Neuronal stem cell (in vitro differentiated cells): ENCODE data around the gene SMAD7.
A peak's percentile ranks its signal among the peaks of the same experiment; 100 is the strongest.

ENCODE experiments used
- DNase-seq: peaks from one replicate; pipeline ENCODE4 v3.0.0-alpha.2; 2013; ENCODE audit warnings: low spot score
- H2AFZ ChIP-seq: one replicate; pipeline ENCODE4 v1.6.1; 2013; ENCODE audit warnings: mild to moderate bottlenecking, low read length, inconsistent platforms
- H2AK5ac ChIP-seq: 2 replicates; pipeline ENCODE4 v1.6.1; 2013; ENCODE audit warnings: low read depth, mild to moderate bottlenecking, inconsistent platforms, low read length, moderate library complexity, mixed read lengths
- H2BK120ac ChIP-seq: 2 replicates; pipeline ENCODE4 v1.6.1; 2013; ENCODE audit warnings: low read depth, mild to moderate bottlenecking, inconsistent platforms, low read length, moderate library complexity, mixed read lengths
- H2BK12ac ChIP-seq: one replicate; pipeline ENCODE4 v1.6.1; 2013; ENCODE audit warnings: low read length, inconsistent platforms
- H2BK15ac ChIP-seq: 2 replicates; pipeline ENCODE4 v1.6.1; 2013; ENCODE audit warnings: mild to moderate bottlenecking, low read length, inconsistent platforms, mixed read lengths
- H2BK5ac ChIP-seq: one replicate; pipeline ENCODE4 v1.6.1; 2013; ENCODE audit warnings: inconsistent platforms, mild to moderate bottlenecking, low read length, moderate library complexity
- H3K14ac ChIP-seq: one replicate; pipeline ENCODE4 v1.6.1; 2013; ENCODE audit warnings: low read length, inconsistent platforms
- H3K18ac ChIP-seq: 2 replicates; pipeline ENCODE4 v1.6.1; 2013; ENCODE audit warnings: low read length, inconsistent platforms
- H3K23ac ChIP-seq: 2 replicates; pipeline ENCODE4 v1.6.1; 2013; ENCODE audit warnings: low read depth, mild to moderate bottlenecking, mixed read lengths, low read length, inconsistent platforms; ENCODE audit not compliant: poor library complexity
- H3K27ac ChIP-seq: replicated peaks from 3 replicates; pipeline ENCODE4 v1.5.1; 2013; ENCODE audit warnings: low read length, inconsistent platforms
- H3K27me3 ChIP-seq, 3 experiments: 2 replicates each; pipeline ENCODE4 v1.6.1; 2013; ENCODE audit warnings: low read length in 3 of 3, mild to moderate bottlenecking in 2 of 3, inconsistent platforms in 1 of 3, low read depth in 1 of 3, mixed read lengths in 1 of 3, moderate library complexity in 1 of 3; ENCODE audit not compliant: control insufficient read depth in 3 of 3, insufficient read depth in 3 of 3
- H3K36me3 ChIP-seq, 2 donors: replicated peaks in 1 of 2; 2 replicates each; pipeline ENCODE4 v1.6.1; 2013; ENCODE audit warnings: low read length in 2 of 2; ENCODE audit not compliant: control insufficient read depth in 2 of 2, insufficient read depth in 2 of 2
- H3K4ac ChIP-seq: 2 replicates; pipeline ENCODE4 v1.6.1; 2013; ENCODE audit warnings: inconsistent platforms, mild to moderate bottlenecking, low read length, moderate library complexity
- H3K4me1 ChIP-seq, 2 donors: 1 replicate in 1 of 2; 2 replicates in 1 of 2; pipeline ENCODE4 v1.6.1; 2013; ENCODE audit warnings: low read length in 2 of 2, low read depth in 1 of 2; ENCODE audit not compliant: control insufficient read depth in 2 of 2, insufficient read depth in 1 of 2
- H3K4me2 ChIP-seq: one replicate; pipeline ENCODE4 v1.6.1; 2013; ENCODE audit warnings: mild to moderate bottlenecking, low read length, inconsistent platforms; ENCODE audit not compliant: insufficient read depth, poor library complexity, severe bottlenecking
- H3K4me3 ChIP-seq, 2 donors: 2 replicates each; pipeline ENCODE4 v1.5.1; 2013; ENCODE audit warnings: low read length in 2 of 2, mild to moderate bottlenecking in 2 of 2, inconsistent platforms in 1 of 2, moderate library complexity in 1 of 2
- H3K79me1 ChIP-seq: one replicate; pipeline ENCODE4 v1.6.1; 2013; ENCODE audit warnings: low read depth, mild to moderate bottlenecking, inconsistent platforms, low read length, moderate library complexity
- H3K9ac ChIP-seq: one replicate; pipeline ENCODE4 v1.6.1; 2013; ENCODE audit warnings: mild to moderate bottlenecking, low read depth, low read length, inconsistent platforms; ENCODE audit not compliant: poor library complexity
- H3K9me3 ChIP-seq, 2 donors: replicated peaks in 1 of 2; 2 replicates each; pipeline versions ENCODE3 to v1.6.1; 2013; ENCODE audit warnings: low read length in 2 of 2, mild to moderate bottlenecking in 2 of 2, inconsistent platforms in 1 of 2, low read depth in 1 of 2, mixed read lengths in 1 of 2, moderate library complexity in 1 of 2; ENCODE audit not compliant: control insufficient read depth in 2 of 2, insufficient read depth in 1 of 2
- H4K8ac ChIP-seq: one replicate; pipeline ENCODE4 v1.6.1; 2013; ENCODE audit warnings: low read depth, mild to moderate bottlenecking, inconsistent platforms, low read length, moderate library complexity
- H4K91ac ChIP-seq: one replicate; pipeline ENCODE4 v1.6.1; 2013; ENCODE audit warnings: low read length, low read depth, mild to moderate bottlenecking, inconsistent platforms; ENCODE audit not compliant: poor library complexity
- WGBS, 2 donors: extraction: QIAGEN DNeasy Blood & Tissue Kit; methylation state at CpG; one replicate each; pipeline ENCODE4 v1.1.7; 2013; ENCODE audit warnings: missing lambda C conversion rate in 2 of 2, mixed read lengths in 1 of 2; ENCODE audit not compliant: insufficient read length in 2 of 2, insufficient replicate concordance in 1 of 2; ENCODE audit errors: extremely low coverage in 2 of 2; 5-methylcytosine and 5-hydroxymethylcytosine counted together

Gene SMAD7

GRCh38 chr18:48918660-48919456, 31.9 kb downstream of the SMAD7 start:
- Histone ChIP-seq H2BK12ac (no peak overlapping the region), H3K18ac (no peak overlapping the region), H3K79me1 (no peaks in the 10 kb centered on the region), H3K27ac (no peak overlapping the region), H2AFZ (no peak overlapping the region), H2AK5ac (no peak overlapping the region), H2BK120ac (no peak overlapping the region), H3K4me1 (peaks cover 8 to 11% of the 10 kb centered on the region in 2 donors), H3K14ac (no peak overlapping the region), H4K8ac (no peak overlapping the region), H2BK5ac (no peak overlapping the region), H3K4me2 (no peak overlapping the region), H3K4ac (no peak overlapping the region), H3K27me3 (no peaks in the 10 kb centered on the region), H4K91ac (no peak overlapping the region), H3K23ac (no peak overlapping the region), H3K4me3 (no peak overlapping the region), H2BK15ac (no peak overlapping the region), H3K9me3 (no peaks in the 10 kb centered on the region), H3K9ac (no peak overlapping the region), H3K36me3 (peaks cover 0 to 11% of the 10 kb centered on the region in 2 donors)
- no CpG with 5 or more reads among the region's 9 CpGs for WGBS, 2 donors
- DNase-seq = no peak

DNA sequence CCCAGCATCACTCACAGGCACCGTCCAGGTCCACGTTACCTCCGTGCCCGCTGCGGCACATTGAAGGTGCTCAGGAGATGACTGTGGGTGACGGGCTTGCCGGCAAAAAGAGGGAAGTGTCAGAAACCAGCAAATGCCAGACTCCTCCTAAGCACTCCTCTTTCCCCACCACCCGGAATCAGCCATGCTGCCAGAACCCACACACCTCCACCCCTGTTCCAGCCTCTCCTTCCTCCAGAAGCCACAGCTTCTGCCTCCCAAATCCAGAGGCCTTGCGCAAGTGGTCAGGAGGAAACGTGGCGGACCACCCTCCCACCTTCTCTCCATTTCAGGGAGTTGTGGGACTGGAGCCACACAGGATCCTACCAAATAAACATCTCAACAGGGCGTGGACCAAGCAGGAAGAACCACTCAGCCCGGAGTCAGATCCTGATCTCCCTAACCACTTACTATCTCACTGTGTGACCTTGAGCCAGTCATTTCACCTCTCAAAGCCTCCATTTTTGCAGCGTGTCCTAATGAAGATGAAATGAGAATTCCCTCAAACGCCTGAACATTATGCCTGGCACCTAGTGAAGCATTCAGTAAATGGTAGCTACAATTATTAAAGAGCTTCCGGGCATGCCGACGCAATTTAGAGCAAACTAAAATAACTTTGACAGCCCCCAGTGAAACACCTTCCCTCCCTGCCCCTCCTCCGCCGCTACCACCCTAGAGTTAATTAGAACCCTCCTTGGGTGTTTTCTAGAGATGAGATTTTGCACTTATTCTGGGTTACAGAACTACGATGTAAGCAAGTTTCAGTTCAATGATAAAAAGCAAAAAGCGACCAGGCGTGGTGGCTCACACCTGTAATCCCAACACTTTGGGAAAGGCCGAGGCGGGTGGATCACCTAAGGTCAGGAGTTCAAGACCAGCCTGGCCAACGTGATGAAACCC, 32.9 kb downstream of the SMAD7 start:
- H4K91ac ChIP-seq = no peak overlapping the region
- no peak overlapping the region for H2BK12ac ChIP-seq
- no peak overlapping the region for H3K27ac ChIP-seq
- no peak overlapping the region for H2BK5ac ChIP-seq
- no peak for DNase-seq
- no peaks in the 10 kb centered on the region for H3K9me3 ChIP-seq
- no peak overlapping the region for H3K14ac ChIP-seq
- no peak overlapping the region for H4K8ac ChIP-seq
- H3K4me2 ChIP-seq = no peak overlapping the region
- H3K23ac ChIP-seq = peak overlapping the region; percentile 35
- no peak overlapping the region for H2AFZ ChIP-seq
- no peaks in the 10 kb centered on the region for H3K27me3 ChIP-seq
- no peak overlapping the region for H2BK120ac ChIP-seq
- H3K79me1 ChIP-seq = no peaks in the 10 kb centered on the region
- no peak overlapping the region for H3K4me3 ChIP-seq
- no peak overlapping the region for H2AK5ac ChIP-seq
- WGBS, 2 donors = no CpG with 5 or more reads among the region's 26 CpGs
- no peak overlapping the region for H3K9ac ChIP-seq
- peaks cover 0 to 11% of the 10 kb centered on the region in 2 donors for H3K36me3 ChIP-seq
- H3K4ac ChIP-seq = no peak overlapping the region
- H2BK15ac ChIP-seq = no peak overlapping the region
- H3K18ac ChIP-seq = peak overlapping the region; percentile 49
- H3K4me1 ChIP-seq = peaks cover 0 to 6% of the 10 kb centered on the region in 2 donors

DNA sequence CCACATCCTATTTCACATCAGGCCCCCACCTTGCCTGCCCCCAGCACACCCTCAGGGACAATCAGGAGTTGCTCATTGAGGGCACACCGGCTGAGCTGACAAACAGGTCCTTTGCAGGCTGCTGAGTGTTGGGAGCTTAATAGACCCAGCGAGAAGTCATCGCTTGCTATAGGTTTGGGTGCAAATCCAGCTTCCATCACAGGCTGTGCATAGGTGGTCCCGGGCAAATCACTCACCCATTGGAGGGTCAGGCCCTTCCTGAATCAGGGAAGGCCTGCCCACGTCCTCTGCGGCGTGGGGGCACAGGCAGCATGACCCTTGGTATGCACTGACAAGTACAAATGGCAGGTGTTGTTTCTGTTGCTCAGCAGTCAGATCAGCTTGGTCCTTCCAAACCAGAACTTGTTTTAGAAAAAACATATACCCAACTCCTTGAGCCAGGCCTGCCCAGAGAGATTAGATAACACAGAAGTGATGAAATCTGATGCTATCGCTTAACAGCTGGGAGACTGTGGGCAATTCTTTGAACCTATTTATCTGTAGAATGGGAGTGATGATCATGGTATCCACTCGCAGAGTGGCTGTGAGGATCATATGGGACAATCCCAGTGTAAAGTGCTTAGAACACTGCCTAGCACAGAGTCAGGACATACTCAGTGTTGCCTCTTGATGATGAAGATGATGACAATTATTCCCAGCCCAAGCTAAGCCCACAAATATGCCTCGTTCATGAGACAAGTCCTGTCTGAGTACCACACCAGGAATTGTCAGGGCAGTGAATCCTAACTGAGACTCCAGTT, 34.9 kb downstream of the SMAD7 start:
- Histone ChIP-seq H2BK12ac (no peak overlapping the region), H3K4ac (no peak overlapping the region), H3K27me3 (no peaks in the 10 kb centered on the region), H3K9ac (no peak overlapping the region), H3K4me3 (peak overlapping the region in 1 of 2 donors; percentile 51), H3K27ac (no peak overlapping the region), H4K91ac (no peak overlapping the region), H4K8ac (no peak overlapping the region), H2AFZ (no peak overlapping the region), H2BK120ac (no peak overlapping the region), H3K4me2 (no peak overlapping the region), H2BK15ac (no peak overlapping the region), H3K14ac (no peak overlapping the region), H3K9me3 (no peaks in the 10 kb centered on the region), H3K4me1 (peaks cover 0 to 6% of the 10 kb centered on the region in 2 donors), H2BK5ac (no peak overlapping the region), H3K18ac (no peak overlapping the region), H3K23ac (no peak overlapping the region), H3K79me1 (no peaks in the 10 kb centered on the region), H2AK5ac (no peak overlapping the region), H3K36me3 (peaks cover 0 to 7% of the 10 kb centered on the region in 2 donors)
- no CpG with 5 or more reads among the region's 10 CpGs for WGBS, 2 donors
- DNase-seq = no peak
